HCT116 (cell line): ENCODE data around the gene STKLD1. TPM values are rescaled to one million over a fixed set of nuclear protein-coding genes. Genes with fewer than 3 reads are reported as not detected.

Experiments
- ATAC-seq: fragments of 200-7000 bp; cut with Tn5 transposase; 2 replicates; pipeline ENCODE4 v1.9.1; 2020; ENCODE audit warnings: mild to moderate bottlenecking, moderate library complexity
- BruUV-seq: library from RNA; stranded (reverse); fragments of 400-500 nt; replicated peaks from 2 replicates; lab custom pipeline; 2021; lab: Mats Ljungman, UMichigan
- CTCF ChIA-PET: fragments of 300-600 bp; sonication (Branson Sonifier 250); formaldehyde crosslinking; loops from one replicate; lab custom pipeline; 2021; ENCODE audit warnings: antibody characterized with exemption; lab: Charles Lee
- POLR2A ChIA-PET: fragments of 300-600, 350-600 bp; sonication (Branson Sonifier 250); formaldehyde crosslinking; loops from one replicate; lab custom pipeline; 2021; ENCODE audit warnings: antibody characterized with exemption; lab: Charles Lee
- RAD21 ChIA-PET, 2 experiments: fragments of 300-600 bp; sonication (Branson Sonifier 250); formaldehyde crosslinking; loops; one replicate each; lab custom pipeline; 2023; ENCODE audit warnings: low total read pairs in 2 of 2; ENCODE audit not compliant: uncharacterized antibody in 2 of 2, unreplicated experiment in 2 of 2, low non-redundant PET in 1 of 2; lab: Charles Lee
- DNase-seq: peaks from one replicate; pipeline ENCODE4 v3.0.0-alpha.2; 2010; ENCODE audit warnings: low read depth, low spot score
- H2AFZ ChIP-seq: fragments of 200-600 bp; shearing (Covaris generic), sonication (generic); 2 replicates; pipeline ENCODE4 v1.6.1; 2017; ENCODE audit warnings: low read depth, mixed run types, mixed read lengths, antibody characterized with exemption, low read length; ENCODE audit not compliant: poor library complexity, severe bottlenecking
- H3K27ac ChIP-seq: 2 replicates; pipeline ENCODE4 v1.5.1; 2012; ENCODE audit warnings: low read depth, low read length
- H3K27me3 ChIP-seq: fragments of 200-600 bp; sonication (generic); 2 replicates; pipeline ENCODE4 v1.6.1; 2016; ENCODE audit warnings: mixed run types, low read length, mixed read lengths; ENCODE audit not compliant: insufficient read depth
- H3K36me3 ChIP-seq, 2 experiments: fragments of 200-500 bp in 1 of 2; fragments of 200-600 bp in 1 of 2; sonication (Bioruptor generic) in 1 of 2; sonication (generic) in 1 of 2; 2 replicates each; pipeline versions ENCODE4 v1.5.1 to v1.6.1; 2014 to 2016; ENCODE audit warnings: low read length in 2 of 2, inconsistent platforms in 1 of 2, mixed read lengths in 1 of 2, mixed run types in 1 of 2; ENCODE audit not compliant: insufficient read depth in 2 of 2, control insufficient read depth in 1 of 2
- H3K4me1 ChIP-seq, 2 experiments: fragments of 200-600 bp in 1 of 2; sonication (generic) in 1 of 2; 2 replicates each; pipeline versions ENCODE4 v1.5.1 to v1.6.1; 2012 to 2017; ENCODE audit warnings: low read length in 2 of 2, inconsistent platforms in 1 of 2, mild to moderate bottlenecking in 1 of 2, mixed read lengths in 1 of 2, mixed run types in 1 of 2, moderate library complexity in 1 of 2; ENCODE audit not compliant: insufficient read depth in 2 of 2, control insufficient read depth in 1 of 2
- H3K4me2 ChIP-seq: fragments of 200-600 bp; sonication (generic); 2 replicates; pipeline ENCODE4 v1.6.1; 2017; ENCODE audit warnings: mixed run types, low read length, mixed read lengths
- H3K4me3 ChIP-seq, 2 experiments: fragments of 200-600 bp in 1 of 2; sonication (generic) in 1 of 2; replicated peaks in 1 of 2; 2 replicates each; pipeline ENCODE4 v1.5.1; 2011 to 2016; ENCODE audit warnings: low read length in 2 of 2, control low read depth in 1 of 2, low read depth in 1 of 2, mild to moderate bottlenecking in 1 of 2, mixed read lengths in 1 of 2, mixed run types in 1 of 2
- H3K79me2 ChIP-seq: fragments of 200-600 bp; sonication (generic); 2 replicates; pipeline ENCODE4 v1.6.1; 2017; ENCODE audit warnings: mild to moderate bottlenecking, mixed run types, low read length, moderate library complexity, mixed read lengths; ENCODE audit not compliant: insufficient read depth
- H3K9ac ChIP-seq: fragments of 200-600 bp; sonication (generic); 2 replicates; pipeline ENCODE4 v1.6.1; 2016; ENCODE audit warnings: low read length, mixed read lengths
- H3K9me2 ChIP-seq: fragments of 200-600 bp; sonication (generic), shearing (Covaris generic); 2 replicates; pipeline ENCODE4 v1.6.1; 2017; ENCODE audit warnings: mixed run types, mild to moderate bottlenecking, moderate library complexity; ENCODE audit not compliant: insufficient read depth
- H3K9me3 ChIP-seq, 2 experiments: fragments of 200-500 bp in 1 of 2; fragments of 200-600 bp in 1 of 2; sonication (Bioruptor generic) in 1 of 2; sonication (generic) in 1 of 2; 2 replicates each; pipeline ENCODE4 v1.6.1; 2014 to 2017; ENCODE audit warnings: low read length in 2 of 2, mixed read lengths in 2 of 2, inconsistent platforms in 1 of 2, low read depth in 1 of 2, mild to moderate bottlenecking in 1 of 2, mixed run types in 1 of 2, moderate library complexity in 1 of 2; ENCODE audit not compliant: control insufficient read depth in 1 of 2, insufficient read depth in 1 of 2
- H4K20me1 ChIP-seq: fragments of 200-600 bp; sonication (generic), shearing (Covaris generic); 2 replicates; pipeline ENCODE4 v1.6.1; 2017; ENCODE audit warnings: mixed run types, mild to moderate bottlenecking, moderate library complexity; ENCODE audit not compliant: insufficient read depth
- EGR1 ChIP-seq: IDR thresholded peaks from 2 replicates; pipeline ENCODE4 v1.6.1; 2012; ENCODE audit warnings: low read depth
- FOSL1 ChIP-seq: IDR thresholded peaks from 2 replicates; pipeline ENCODE4 v1.6.1; 2012; ENCODE audit warnings: low read depth
- POLR2AphosphoS5 ChIP-seq: IDR thresholded peaks from 2 replicates; pipeline ENCODE4 v1.6.1; 2011; ENCODE audit warnings: mild to moderate bottlenecking, low read depth, low read length, moderate library complexity
- RAD21 ChIP-seq: IDR thresholded peaks from 2 replicates; pipeline ENCODE4 v1.6.1; 2012; ENCODE audit warnings: low read depth, mild to moderate bottlenecking
- SIN3A ChIP-seq: IDR thresholded peaks from 2 replicates; pipeline ENCODE4 v1.6.1; 2012; ENCODE audit warnings: low read depth
- SP1 ChIP-seq: IDR thresholded peaks from 2 replicates; pipeline ENCODE4 v1.6.1; 2012; ENCODE audit warnings: low read depth
- SRF ChIP-seq: IDR thresholded peaks from 2 replicates; pipeline ENCODE4 v1.6.1; 2012; ENCODE audit warnings: low read depth
- ZFX ChIP-seq: fragments of 450-650 bp; IDR thresholded peaks from 2 replicates; pipeline ENCODE4 v1.6.1; 2017
- intact Hi-C: fragments of 100-400 bp; cut with micrococcal nuclease; formaldehyde crosslinking; loops from 2 replicates; pipeline ENCODE4 v1.10.0; 2022
- total RNA-seq: library from RNA; stranded (reverse); gene quantifications from one replicate; pipeline ENCODE4 v1.2.1, GENCODE V29; 2021; ENCODE audit not compliant: unreplicated experiment
- TF ChIP-seq, protein P1 (sequence below): IDR thresholded peaks from 2 replicates; pipeline ENCODE4 v1.6.1; 2012; ENCODE audit warnings: low read depth
- TF ChIP-seq, protein P2 (sequence below): IDR thresholded peaks from 2 replicates; pipeline ENCODE4 v1.6.1; 2012
- TF ChIP-seq, protein P3 (sequence below), 3 experiments: fragments of 200-600 bp in 1 of 3; sonication (generic) in 1 of 3; IDR thresholded peaks in 2 of 3; conservative IDR thresholded peaks in 1 of 3; 2 replicates each; pipeline ENCODE4 v1.5.1; 2012 to 2017; ENCODE audit warnings: low read depth in 2 of 3, low read length in 2 of 3, antibody characterized with exemption in 1 of 3, borderline replicate concordance in 1 of 3, control low read depth in 1 of 3, mild to moderate bottlenecking in 1 of 3, mixed read lengths in 1 of 3, mixed run types in 1 of 3, moderate library complexity in 1 of 3; ENCODE audit not compliant: insufficient read depth in 1 of 3
- TF ChIP-seq, protein P4 (sequence below): IDR thresholded peaks from 2 replicates; pipeline ENCODE4 v1.6.1; 2011; ENCODE audit warnings: mild to moderate bottlenecking, low read length, moderate library complexity; ENCODE audit not compliant: insufficient replicate concordance; ENCODE audit errors: extremely low read depth

Gene STKLD1
- total RNA-seq, 1 experiment from 2014 or later = 0.37 TPM

DNA sequence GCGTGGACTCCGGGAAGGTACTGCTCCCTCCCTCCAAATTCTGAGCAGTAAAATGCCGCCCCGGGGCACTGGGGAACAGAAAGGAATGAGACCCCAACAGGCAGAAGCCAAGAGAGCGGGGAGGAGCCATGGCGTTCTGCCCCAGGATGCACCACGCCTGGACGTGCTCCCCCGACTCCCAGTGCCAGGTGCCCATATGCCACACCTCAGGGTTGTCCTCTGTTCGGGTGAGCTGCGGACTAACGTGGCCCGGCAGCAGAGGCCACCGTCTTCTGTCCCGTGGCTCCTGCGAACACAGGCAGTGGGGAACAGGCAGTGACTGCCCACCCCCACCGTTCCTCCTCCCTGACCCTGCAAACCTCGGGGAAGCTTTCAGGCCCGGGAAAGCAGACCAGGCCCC is 44.9 kb upstream of the STKLD1 start:
- Histone ChIP-seq H3K9ac (no peak overlapping the region), H3K4me3 (no peak overlapping the region), H4K20me1 (no peaks in the 10 kb centered on the region; the same call in 1 of the 2 replicates), H3K9me2 (no peaks in the 10 kb centered on the region), H3K4me1 (peaks cover 9 to 21% of the 10 kb centered on the region in 2 experiments), H3K27me3 (no peaks in the 10 kb centered on the region), H3K4me2 (no peak overlapping the region), H2AFZ (no peak overlapping the region), H3K79me2 (peaks cover 44% of the 10 kb centered on the region)
- ChIA-PET RAD21 (no interaction called here), POLR2A (no interaction called here), CTCF (interaction anchor here (2.4 to 2.8 kb wide), 2 partner anchors 143 to 145 kb away, joined by 17 to 37 read pairs; no protein-coding TSS in a partner anchor)
- ATAC-seq (no peak), DNase-seq (no peak)
- BruUV-seq = no TSS peak
- TF ChIP-seq, protein P1, sequence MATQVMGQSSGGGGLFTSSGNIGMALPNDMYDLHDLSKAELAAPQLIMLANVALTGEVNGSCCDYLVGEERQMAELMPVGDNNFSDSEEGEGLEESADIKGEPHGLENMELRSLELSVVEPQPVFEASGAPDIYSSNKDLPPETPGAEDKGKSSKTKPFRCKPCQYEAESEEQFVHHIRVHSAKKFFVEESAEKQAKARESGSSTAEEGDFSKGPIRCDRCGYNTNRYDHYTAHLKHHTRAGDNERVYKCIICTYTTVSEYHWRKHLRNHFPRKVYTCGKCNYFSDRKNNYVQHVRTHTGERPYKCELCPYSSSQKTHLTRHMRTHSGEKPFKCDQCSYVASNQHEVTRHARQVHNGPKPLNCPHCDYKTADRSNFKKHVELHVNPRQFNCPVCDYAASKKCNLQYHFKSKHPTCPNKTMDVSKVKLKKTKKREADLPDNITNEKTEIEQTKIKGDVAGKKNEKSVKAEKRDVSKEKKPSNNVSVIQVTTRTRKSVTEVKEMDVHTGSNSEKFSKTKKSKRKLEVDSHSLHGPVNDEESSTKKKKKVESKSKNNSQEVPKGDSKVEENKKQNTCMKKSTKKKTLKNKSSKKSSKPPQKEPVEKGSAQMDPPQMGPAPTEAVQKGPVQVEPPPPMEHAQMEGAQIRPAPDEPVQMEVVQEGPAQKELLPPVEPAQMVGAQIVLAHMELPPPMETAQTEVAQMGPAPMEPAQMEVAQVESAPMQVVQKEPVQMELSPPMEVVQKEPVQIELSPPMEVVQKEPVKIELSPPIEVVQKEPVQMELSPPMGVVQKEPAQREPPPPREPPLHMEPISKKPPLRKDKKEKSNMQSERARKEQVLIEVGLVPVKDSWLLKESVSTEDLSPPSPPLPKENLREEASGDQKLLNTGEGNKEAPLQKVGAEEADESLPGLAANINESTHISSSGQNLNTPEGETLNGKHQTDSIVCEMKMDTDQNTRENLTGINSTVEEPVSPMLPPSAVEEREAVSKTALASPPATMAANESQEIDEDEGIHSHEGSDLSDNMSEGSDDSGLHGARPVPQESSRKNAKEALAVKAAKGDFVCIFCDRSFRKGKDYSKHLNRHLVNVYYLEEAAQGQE = no peak
- TF ChIP-seq RAD21 (no peak), SIN3A (no peak), SP1 (no peak), ZFX (no peak), EGR1 (no peak), POLR2AphosphoS5 (no peak), SRF (no peak), FOSL1 (no peak)
- TF ChIP-seq, protein P2, sequence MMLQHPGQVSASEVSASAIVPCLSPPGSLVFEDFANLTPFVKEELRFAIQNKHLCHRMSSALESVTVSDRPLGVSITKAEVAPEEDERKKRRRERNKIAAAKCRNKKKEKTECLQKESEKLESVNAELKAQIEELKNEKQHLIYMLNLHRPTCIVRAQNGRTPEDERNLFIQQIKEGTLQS = no peak
- TF ChIP-seq, protein P3, sequence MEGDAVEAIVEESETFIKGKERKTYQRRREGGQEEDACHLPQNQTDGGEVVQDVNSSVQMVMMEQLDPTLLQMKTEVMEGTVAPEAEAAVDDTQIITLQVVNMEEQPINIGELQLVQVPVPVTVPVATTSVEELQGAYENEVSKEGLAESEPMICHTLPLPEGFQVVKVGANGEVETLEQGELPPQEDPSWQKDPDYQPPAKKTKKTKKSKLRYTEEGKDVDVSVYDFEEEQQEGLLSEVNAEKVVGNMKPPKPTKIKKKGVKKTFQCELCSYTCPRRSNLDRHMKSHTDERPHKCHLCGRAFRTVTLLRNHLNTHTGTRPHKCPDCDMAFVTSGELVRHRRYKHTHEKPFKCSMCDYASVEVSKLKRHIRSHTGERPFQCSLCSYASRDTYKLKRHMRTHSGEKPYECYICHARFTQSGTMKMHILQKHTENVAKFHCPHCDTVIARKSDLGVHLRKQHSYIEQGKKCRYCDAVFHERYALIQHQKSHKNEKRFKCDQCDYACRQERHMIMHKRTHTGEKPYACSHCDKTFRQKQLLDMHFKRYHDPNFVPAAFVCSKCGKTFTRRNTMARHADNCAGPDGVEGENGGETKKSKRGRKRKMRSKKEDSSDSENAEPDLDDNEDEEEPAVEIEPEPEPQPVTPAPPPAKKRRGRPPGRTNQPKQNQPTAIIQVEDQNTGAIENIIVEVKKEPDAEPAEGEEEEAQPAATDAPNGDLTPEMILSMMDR (IDR thresholded peaks at IDR 0.05 in 2 of 3, conservative IDR thresholded peaks at IDR 0.05 in 1 of 3; ENCODE audit: borderline replicate concordance in 1 of 3, insufficient read depth in 1 of 3, low read depth in 2 of 3, low read length in 2 of 3) = no peak
- TF ChIP-seq, protein P4, sequence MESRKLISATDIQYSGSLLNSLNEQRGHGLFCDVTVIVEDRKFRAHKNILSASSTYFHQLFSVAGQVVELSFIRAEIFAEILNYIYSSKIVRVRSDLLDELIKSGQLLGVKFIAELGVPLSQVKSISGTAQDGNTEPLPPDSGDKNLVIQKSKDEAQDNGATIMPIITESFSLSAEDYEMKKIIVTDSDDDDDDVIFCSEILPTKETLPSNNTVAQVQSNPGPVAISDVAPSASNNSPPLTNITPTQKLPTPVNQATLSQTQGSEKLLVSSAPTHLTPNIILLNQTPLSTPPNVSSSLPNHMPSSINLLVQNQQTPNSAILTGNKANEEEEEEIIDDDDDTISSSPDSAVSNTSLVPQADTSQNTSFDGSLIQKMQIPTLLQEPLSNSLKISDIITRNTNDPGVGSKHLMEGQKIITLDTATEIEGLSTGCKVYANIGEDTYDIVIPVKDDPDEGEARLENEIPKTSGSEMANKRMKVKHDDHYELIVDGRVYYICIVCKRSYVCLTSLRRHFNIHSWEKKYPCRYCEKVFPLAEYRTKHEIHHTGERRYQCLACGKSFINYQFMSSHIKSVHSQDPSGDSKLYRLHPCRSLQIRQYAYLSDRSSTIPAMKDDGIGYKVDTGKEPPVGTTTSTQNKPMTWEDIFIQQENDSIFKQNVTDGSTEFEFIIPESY = no peak
- TF ChIP-seq, all 23 proteins: peak for 0
- Histone ChIP-seq H3K36me3 (peaks cover 34 to 42% of the 10 kb centered on the region in 2 experiments; a peak in 3 of 4 replicates), H3K9me3 (no peaks in the 10 kb centered on the region), H3K27ac (no peak overlapping the region)
- intact Hi-C loops = no loop called here
